HEK293T (cell line): Measurements from ENCODE around the gene HTRA3.

ENCODE experiments used
- CTCF ChIA-PET: fragments of 350-600 bp; formaldehyde crosslinking; extraction: SDS; loops from one replicate; lab custom pipeline; 2021; ENCODE audit warnings: antibody characterized with exemption, inconsistent platforms; lab: Yijun Ruan, JAX
- POLR2A ChIA-PET: fragments of 350-600 bp; formaldehyde crosslinking; extraction: SDS; loops from one replicate; lab custom pipeline; 2020; ENCODE audit warnings: antibody characterized with exemption, inconsistent platforms; lab: Yijun Ruan, JAX
- DNase-seq: peaks from one replicate; pipeline ENCODE4 v3.0.0; 2012; ENCODE audit warnings: mixed read lengths; ENCODE audit errors: extremely low spot score
- ARNT ChIP-seq: fragments of 450-650 bp; IDR thresholded peaks from 2 replicates; pipeline ENCODE4 v1.6.1; 2017; ENCODE audit warnings: mild to moderate bottlenecking
- BHLHE40 ChIP-seq: fragments of 450-650 bp; IDR thresholded peaks from 2 replicates; pipeline ENCODE4 v1.6.1; 2016; ENCODE audit warnings: mild to moderate bottlenecking, moderate library complexity, borderline replicate concordance
- CTBP1 ChIP-seq: fragments of 450-650 bp; IDR thresholded peaks from 2 replicates; pipeline ENCODE4 v1.6.1; 2016; ENCODE audit warnings: borderline replicate concordance
- ELF4 ChIP-seq: fragments of 450-650 bp; IDR thresholded peaks from 2 replicates; pipeline ENCODE4 v1.6.1; 2017; ENCODE audit warnings: antibody characterized with exemption
- FOXA1 ChIP-seq: fragments of 450-650 bp; IDR thresholded peaks from 2 replicates; pipeline ENCODE4 v1.6.1; 2016; ENCODE audit warnings: mild to moderate bottlenecking
- FOXK2 ChIP-seq: fragments of 450-650 bp; IDR thresholded peaks from 2 replicates; pipeline ENCODE4 v1.6.1; 2016; ENCODE audit warnings: mild to moderate bottlenecking
- FOXM1 ChIP-seq: fragments of 450-650 bp; IDR thresholded peaks from 2 replicates; pipeline ENCODE4 v1.6.1; 2017; ENCODE audit warnings: mild to moderate bottlenecking, borderline replicate concordance
- HDGF ChIP-seq: fragments of 450-650 bp; IDR thresholded peaks from 2 replicates; pipeline ENCODE4 v1.6.1; 2017; ENCODE audit warnings: antibody characterized with exemption, borderline replicate concordance
- L3MBTL2 ChIP-seq: fragments of 450-650 bp; conservative IDR thresholded peaks from 2 replicates; pipeline ENCODE4 v1.6.1; 2016; ENCODE audit warnings: mild to moderate bottlenecking
- LEF1 ChIP-seq: fragments of 450-650 bp; IDR thresholded peaks from 2 replicates; pipeline ENCODE4 v1.6.1; 2017; ENCODE audit warnings: mild to moderate bottlenecking, borderline replicate concordance
- NFRKB ChIP-seq: fragments of 450-650 bp; IDR thresholded peaks from 2 replicates; pipeline ENCODE4 v1.6.1; 2016; ENCODE audit warnings: mild to moderate bottlenecking, moderate library complexity
- SP1 ChIP-seq: fragments of 450-650 bp; IDR thresholded peaks from 2 replicates; pipeline ENCODE4 v1.6.1; 2017
- SUZ12 ChIP-seq: fragments of 450-650 bp; IDR thresholded peaks from 2 replicates; pipeline ENCODE4 v1.6.1; 2016; ENCODE audit warnings: mild to moderate bottlenecking
- TARDBP ChIP-seq: fragments of 450-650 bp; IDR thresholded peaks from 2 replicates; pipeline ENCODE4 v1.6.1; 2016
- ZNF384 ChIP-seq: fragments of 450-650 bp; IDR thresholded peaks from 2 replicates; pipeline ENCODE4 v1.6.1; 2016
- TF ChIP-seq, protein P1 (sequence below): fragments of 450-650 bp; IDR thresholded peaks from 2 replicates; pipeline ENCODE4 v1.6.1; 2016

Gene HTRA3

DNA sequence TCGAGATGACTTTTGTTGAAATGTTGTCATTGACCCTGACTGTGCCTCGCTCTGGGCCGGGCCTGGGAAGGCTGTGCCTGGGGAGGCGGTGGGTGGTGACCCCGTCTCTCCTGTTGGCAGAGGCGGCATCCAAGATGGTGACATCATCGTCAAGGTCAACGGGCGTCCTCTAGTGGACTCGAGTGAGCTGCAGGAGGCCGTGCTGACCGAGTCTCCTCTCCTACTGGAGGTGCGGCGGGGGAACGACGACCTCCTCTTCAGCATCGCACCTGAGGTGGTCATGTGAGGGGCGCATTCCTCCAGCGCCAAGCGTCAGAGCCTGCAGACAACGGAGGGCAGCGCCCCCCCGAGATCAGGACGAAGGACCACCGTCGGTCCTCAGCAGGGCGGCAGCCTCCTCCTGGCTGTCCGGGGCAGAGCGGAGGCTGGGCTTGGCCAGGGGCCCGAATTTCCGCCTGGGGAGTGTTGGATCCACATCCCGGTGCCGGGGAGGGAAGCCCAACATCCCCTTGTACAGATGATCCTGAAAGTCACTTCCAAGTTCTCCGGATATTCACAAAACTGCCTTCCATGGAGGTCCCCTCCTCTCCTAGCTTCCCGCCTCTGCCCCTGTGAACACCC, 36.4 kb downstream of the HTRA3 start:
- ChIA-PET POLR2A (no interaction called here), CTCF (interaction anchor here (0.7 kb wide), 1 partner anchor 39 kb away, joined by 4 read pairs; no protein-coding TSS in a partner anchor)
- TF ChIP-seq NFRKB: no peak
- no peak for TF ChIP-seq L3MBTL2
- no peak for TF ChIP-seq HDGF
- TF ChIP-seq FOXK2: no peak
- TF ChIP-seq, protein P1, sequence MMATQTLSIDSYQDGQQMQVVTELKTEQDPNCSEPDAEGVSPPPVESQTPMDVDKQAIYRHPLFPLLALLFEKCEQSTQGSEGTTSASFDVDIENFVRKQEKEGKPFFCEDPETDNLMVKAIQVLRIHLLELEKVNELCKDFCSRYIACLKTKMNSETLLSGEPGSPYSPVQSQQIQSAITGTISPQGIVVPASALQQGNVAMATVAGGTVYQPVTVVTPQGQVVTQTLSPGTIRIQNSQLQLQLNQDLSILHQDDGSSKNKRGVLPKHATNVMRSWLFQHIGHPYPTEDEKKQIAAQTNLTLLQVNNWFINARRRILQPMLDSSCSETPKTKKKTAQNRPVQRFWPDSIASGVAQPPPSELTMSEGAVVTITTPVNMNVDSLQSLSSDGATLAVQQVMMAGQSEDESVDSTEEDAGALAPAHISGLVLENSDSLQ: no peak
- TF ChIP-seq BHLHE40: no peak
- no peak for DNase-seq

DNA sequence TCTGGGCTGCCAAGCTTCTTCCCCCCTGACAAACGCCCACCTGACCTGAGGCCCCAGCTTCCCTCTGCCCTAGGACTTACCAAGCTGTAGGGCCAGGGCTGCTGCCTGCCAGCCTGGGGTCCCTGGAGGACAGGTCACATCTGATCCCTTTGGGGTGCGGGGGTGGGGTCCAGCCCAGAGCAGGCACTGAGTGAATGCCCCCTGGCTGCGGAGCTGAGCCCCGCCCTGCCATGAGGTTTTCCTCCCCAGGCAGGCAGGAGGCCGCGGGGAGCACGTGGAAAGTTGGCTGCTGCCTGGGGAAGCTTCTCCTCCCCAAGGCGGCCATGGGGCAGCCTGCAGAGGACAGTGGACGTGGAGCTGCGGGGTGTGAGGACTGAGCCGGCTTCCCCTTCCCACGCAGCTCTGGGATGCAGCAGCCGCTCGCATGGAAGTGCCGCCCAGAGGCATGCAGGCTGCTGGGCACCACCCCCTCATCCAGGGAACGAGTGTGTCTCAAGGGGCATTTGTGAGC, 37.0 kb downstream of the HTRA3 start:
- ChIA-PET POLR2A (no interaction called here), CTCF (interaction anchor here (0.7 kb wide), 1 partner anchor 40 kb away, joined by 4 read pairs; no protein-coding TSS in a partner anchor)
- TF ChIP-seq FOXM1 (no peak), TARDBP (no peak), ARNT (no peak), BHLHE40 (no peak), HDGF (no peak)
- DNase-seq: no peak

DNA sequence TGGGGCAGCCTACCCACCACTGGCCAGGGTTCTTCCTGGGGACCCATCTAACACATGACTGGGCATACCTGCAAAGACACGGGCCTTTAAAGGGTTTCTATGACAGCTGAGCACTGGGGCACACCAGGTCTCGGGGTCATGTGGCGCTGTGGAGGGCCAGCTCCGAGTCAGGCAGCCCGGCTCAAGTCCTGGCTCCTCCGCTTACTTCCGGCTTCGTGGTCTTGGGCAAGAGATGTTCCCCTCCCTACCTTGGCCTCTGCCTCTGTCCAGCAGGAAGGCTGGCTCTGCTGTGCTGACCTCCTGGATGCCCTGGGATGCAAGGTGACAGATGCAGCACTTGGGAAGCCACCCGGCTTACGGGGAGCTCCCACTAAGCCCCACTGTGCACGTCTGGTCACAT, 37.6 kb downstream of the HTRA3 start:
- ChIA-PET POLR2A (no interaction called here), CTCF (no interaction called here)
- DNase-seq: no peak
- TF ChIP-seq L3MBTL2 (no peak), SUZ12 (no peak), TARDBP (no peak), HDGF (no peak), LEF1 (no peak), SP1 (no peak)

DNA sequence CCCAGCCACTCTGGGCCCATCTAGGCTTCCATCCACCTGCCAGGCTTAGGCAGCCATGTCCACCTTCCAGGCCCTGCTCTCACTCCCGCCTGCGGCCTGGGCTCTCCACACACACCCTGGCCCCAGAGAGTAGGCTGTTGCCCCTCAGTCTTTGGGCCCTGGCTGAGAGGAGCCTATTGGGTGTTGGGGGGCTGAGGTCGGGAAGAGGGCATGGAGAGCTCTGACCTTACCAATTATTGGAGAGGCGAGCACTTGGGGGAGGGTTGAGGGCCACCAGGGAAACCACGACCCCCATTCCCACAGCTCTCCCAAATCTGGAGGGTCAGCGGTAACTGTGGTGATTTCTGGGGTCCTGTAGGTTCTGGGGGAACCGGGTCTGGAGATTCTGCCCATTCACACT, 38.2 kb downstream of the HTRA3 start:
- CTCF ChIA-PET: no interaction called here
- POLR2A ChIA-PET: no interaction called here

DNA sequence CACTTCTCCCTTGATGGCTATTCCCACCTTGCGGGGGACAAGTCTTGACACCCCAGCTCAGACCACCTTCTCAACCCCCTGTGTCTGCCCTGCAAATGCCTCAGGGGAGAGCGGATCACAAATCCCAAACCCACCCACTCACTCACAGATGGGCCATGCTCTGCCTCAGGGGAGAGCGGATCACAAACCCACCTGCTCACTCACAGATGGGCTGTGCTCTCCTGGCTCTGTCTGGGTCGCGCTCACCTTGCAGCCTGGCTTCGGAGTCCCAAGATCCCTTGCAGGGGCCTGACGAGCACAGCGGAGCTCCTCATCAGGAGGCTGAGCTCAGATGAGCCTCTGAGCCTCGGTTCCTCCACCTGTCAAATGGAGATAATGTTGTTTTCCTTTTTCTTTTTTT, 38.6 kb downstream of the HTRA3 start:
- POLR2A ChIA-PET: no interaction called here
- TF ChIP-seq FOXA1 (no peak), CTBP1 (no peak), BHLHE40 (no peak), ELF4 (no peak), TARDBP (no peak), LEF1 (no peak), SUZ12 (no peak), FOXK2 (no peak), SP1 (no peak), ZNF384 (no peak)
- TF ChIP-seq, protein P1: no peak
- CTCF ChIA-PET: no interaction called here
- no peak for DNase-seq

More for the DNA sequence above, 38.2 kb downstream of the HTRA3 start:
- no peak for DNase-seq
- TF ChIP-seq FOXK2 (no peak), FOXM1 (no peak), SP1 (no peak), ELF4 (no peak), LEF1 (no peak), BHLHE40 (no peak), FOXA1 (no peak), CTBP1 (no peak), ZNF384 (no peak), HDGF (no peak)

DNA sequence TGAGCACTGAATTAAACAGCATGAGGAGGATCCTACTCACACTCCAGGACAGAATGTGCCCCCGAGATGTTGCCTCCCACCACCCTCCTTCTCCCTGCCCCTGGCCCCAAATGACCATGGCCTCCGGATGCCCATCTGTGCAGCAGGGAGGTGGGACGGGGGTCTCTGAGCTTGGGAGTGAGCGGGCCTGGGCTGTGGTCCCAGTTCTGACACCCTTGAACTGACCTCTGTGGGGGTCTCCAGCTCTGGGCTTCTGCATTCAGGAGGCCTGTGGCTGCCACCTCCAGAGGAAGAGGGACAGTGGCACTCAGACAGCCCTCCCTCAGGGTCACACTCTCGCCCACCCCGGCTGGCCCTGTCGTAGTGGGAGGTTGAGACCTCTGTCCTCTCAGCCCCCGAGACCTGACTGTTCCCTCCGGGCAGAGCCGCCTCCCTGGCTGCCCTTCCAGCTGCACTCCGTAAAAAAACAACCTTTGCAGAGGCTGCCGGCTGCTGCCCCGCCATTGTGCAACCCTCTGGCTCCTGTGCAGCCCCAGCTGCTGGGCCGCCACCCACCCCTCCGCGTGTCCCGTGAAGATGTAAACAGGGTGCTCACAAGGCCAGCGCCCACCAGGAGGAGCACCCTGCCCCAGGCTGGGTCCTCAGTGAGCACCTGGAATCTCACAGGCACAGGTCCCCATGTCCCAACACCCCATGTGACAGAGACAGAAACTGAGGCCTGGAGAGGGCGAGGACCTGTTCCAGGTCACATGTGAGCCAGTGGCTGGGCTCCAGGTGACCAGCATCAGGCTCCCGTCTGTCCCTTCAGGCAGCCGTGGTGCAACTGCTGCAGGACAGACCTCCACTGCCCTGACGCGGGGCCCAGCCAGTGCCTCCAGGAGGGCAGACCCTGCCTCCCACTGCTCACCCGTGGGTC, 39.6 kb downstream of the HTRA3 start:
- TF ChIP-seq FOXK2: no peak
- TF ChIP-seq TARDBP: no peak
- TF ChIP-seq ZNF384: no peak
- TF ChIP-seq FOXA1: no peak
- TF ChIP-seq ELF4: no peak
- no peak for TF ChIP-seq NFRKB
- no peak for TF ChIP-seq BHLHE40
- TF ChIP-seq CTBP1: no peak
- no peak for TF ChIP-seq L3MBTL2
- TF ChIP-seq FOXM1: no peak
- TF ChIP-seq, protein P1: no peak
- no peak for TF ChIP-seq ARNT
- TF ChIP-seq SP1: no peak
- ChIA-PET POLR2A (no interaction called here), CTCF (no interaction called here)
- DNase-seq: no peak
